Kasumi-1 (cell line): ENCODE measurements around the gene TMEM135.
"Not testable (repeated sequence)": the region's sequence is repeated elsewhere in the genome, so short reads cannot be mapped to it uniquely, and the experiment has no call there.

Experiments
- DNase-seq, 2 experiments: peaks; one replicate each; lab custom pipeline; 2025; lab: John Stamatoyannopoulos, UW

TMEM135 gene

GRCh38 chr11:87037450-87038234 is at the start of gene TMEM135:
Gene TMEM135, plus strand, starts transcription at chr11:87037934. Its CDS starts 112 bp downstream, at chr11:87038046.
- DNase-seq: peak; percentile 89 to 91

GRCh38 chr11:86988351-86988881 is 49.3 kb upstream of the TMEM135 start:
- DNase-seq: no peak

- DNase-seq: no peak
These were observed 47.7 kb upstream of the TMEM135 start for GRCh38 chr11:86990031-86990430.

GRCh38 chr11:86990515-86990914 is 47.2 kb upstream of the TMEM135 start:
- no peak for DNase-seq

- no peak for DNase-seq
These were observed 46.4 kb upstream of the TMEM135 start for GRCh38 chr11:86991341-86991740.

GRCh38 chr11:86992340-86992739 is 45.4 kb upstream of the TMEM135 start:
- DNase-seq: not testable (repeated sequence)

GRCh38 chr11:86993031-86993430 is 44.7 kb upstream of the TMEM135 start:
- DNase-seq: no peak

- DNase-seq: no peak
These were observed 40.7 kb upstream of the TMEM135 start for GRCh38 chr11:86996953-86997570.

GRCh38 chr11:86999388-86999787 is 38.3 kb upstream of the TMEM135 start:
- DNase-seq: no peak

GRCh38 chr11:86999859-87000753 is 37.6 kb upstream of the TMEM135 start:
- DNase-seq: no peak

- no peak for DNase-seq
These were observed 34.8 kb upstream of the TMEM135 start for GRCh38 chr11:87002918-87003317.

GRCh38 chr11:87004281-87004680 is 33.5 kb upstream of the TMEM135 start:
- DNase-seq: not testable (repeated sequence)

GRCh38 chr11:87005569-87005921 is 32.2 kb upstream of the TMEM135 start:
- no peak for DNase-seq

- no peak for DNase-seq
These were observed 31.7 kb upstream of the TMEM135 start for GRCh38 chr11:87006035-87006434.

- DNase-seq: no peak
These were observed 29.8 kb upstream of the TMEM135 start for GRCh38 chr11:87007963-87008362.

GRCh38 chr11:87012089-87012488 is 25.6 kb upstream of the TMEM135 start:
- no peak for DNase-seq

GRCh38 chr11:87012673-87013072 is 25.1 kb upstream of the TMEM135 start:
- no peak for DNase-seq

GRCh38 chr11:87013912-87014825 is 23.6 kb upstream of the TMEM135 start:
- no peak for DNase-seq

GRCh38 chr11:87015645-87016044 is 22.1 kb upstream of the TMEM135 start:
- DNase-seq: no peak

- DNase-seq: no peak
These were observed 18.0 kb upstream of the TMEM135 start for GRCh38 chr11:87019613-87020271.

GRCh38 chr11:87020336-87020735 is 17.4 kb upstream of the TMEM135 start:
- no peak for DNase-seq
